Mesenchymal stem cell (in vitro differentiated cells and primary cell): ENCODE data around the gene SLC17A3.
A peak's percentile ranks its signal among the peaks of the same experiment; 100 is the strongest.

ENCODE experiments used
- DNase-seq: peaks from one replicate; pipeline ENCODE4 v3.0.0-alpha.2; 2013
- H2AFZ ChIP-seq: one replicate; pipeline ENCODE4 v1.6.1; 2013; ENCODE audit warnings: low read depth, mild to moderate bottlenecking, control low read depth, inconsistent platforms, low read length, moderate library complexity
- H2AK5ac ChIP-seq: 2 replicates; pipeline ENCODE4 v1.6.1; 2013; ENCODE audit warnings: low read length, moderate library complexity, mild to moderate bottlenecking, inconsistent platforms; ENCODE audit not compliant: severe bottlenecking
- H2BK120ac ChIP-seq: one replicate; pipeline ENCODE4 v1.6.1; 2013; ENCODE audit warnings: low read depth, mild to moderate bottlenecking, inconsistent platforms, low read length, moderate library complexity
- H2BK12ac ChIP-seq, 2 experiments: one replicate each; pipeline ENCODE4 v1.6.1; 2013; ENCODE audit warnings: inconsistent platforms in 2 of 2, low read length in 2 of 2, mild to moderate bottlenecking in 2 of 2, moderate library complexity in 2 of 2, control low read depth in 1 of 2
- H2BK15ac ChIP-seq: one replicate; pipeline ENCODE4 v1.6.1; 2013; ENCODE audit warnings: mild to moderate bottlenecking, low read depth, inconsistent platforms; ENCODE audit not compliant: poor library complexity, severe bottlenecking
- H2BK5ac ChIP-seq: 2 replicates; pipeline ENCODE4 v1.6.1; 2013; ENCODE audit warnings: low read depth, mild to moderate bottlenecking, low read length, control low read depth, inconsistent platforms; ENCODE audit not compliant: poor library complexity, severe bottlenecking
- H3K14ac ChIP-seq, 2 experiments: one replicate each; pipeline ENCODE4 v1.6.1; 2013; ENCODE audit warnings: inconsistent platforms in 2 of 2, low read length in 2 of 2, control low read depth in 1 of 2, mild to moderate bottlenecking in 1 of 2, moderate library complexity in 1 of 2
- H3K18ac ChIP-seq, 2 experiments: one replicate each; pipeline ENCODE4 v1.6.1; 2013; ENCODE audit warnings: inconsistent platforms in 2 of 2, low read length in 2 of 2, control low read depth in 1 of 2, low read depth in 1 of 2, mild to moderate bottlenecking in 1 of 2
- H3K23ac ChIP-seq, 2 experiments: one replicate each; pipeline ENCODE4 v1.6.1; 2013; ENCODE audit warnings: inconsistent platforms in 2 of 2, low read length in 2 of 2, mild to moderate bottlenecking in 2 of 2, moderate library complexity in 2 of 2, control low read depth in 1 of 2
- H3K27ac ChIP-seq: 2 replicates; pipeline ENCODE4 v1.5.1; 2013; ENCODE audit warnings: mild to moderate bottlenecking, moderate library complexity, low read length, control low read depth, inconsistent platforms; ENCODE audit not compliant: poor library complexity, severe bottlenecking
- H3K27me3 ChIP-seq, 2 experiments: 2 replicates each; pipeline versions ENCODE4 v1.6.1 to v1.7.0; 2013; ENCODE audit warnings: low read length in 2 of 2, mild to moderate bottlenecking in 2 of 2, moderate library complexity in 2 of 2, control low read depth in 1 of 2, inconsistent platforms in 1 of 2; ENCODE audit not compliant: control insufficient read depth in 1 of 2, insufficient read depth in 1 of 2
- H3K36me3 ChIP-seq, 2 experiments: 2 replicates each; pipeline versions ENCODE4 v1.6.1 to v1.7.0; 2013; ENCODE audit warnings: low read length in 2 of 2, control low read depth in 1 of 2, inconsistent platforms in 1 of 2, low read depth in 1 of 2, mild to moderate bottlenecking in 1 of 2; ENCODE audit not compliant: insufficient read depth in 2 of 2, control insufficient read depth in 1 of 2
- H3K4ac ChIP-seq, 2 experiments: one replicate each; pipeline ENCODE4 v1.6.1; 2013; ENCODE audit warnings: inconsistent platforms in 2 of 2, low read length in 2 of 2, mild to moderate bottlenecking in 2 of 2, moderate library complexity in 2 of 2, control low read depth in 1 of 2, low read depth in 1 of 2
- H3K4me1 ChIP-seq: 2 replicates; pipeline ENCODE4 v1.6.1; 2013; ENCODE audit warnings: low read depth, low read length, control low read depth; ENCODE audit not compliant: control insufficient read depth, insufficient read depth
- H3K4me2 ChIP-seq: 2 replicates; pipeline ENCODE4 v1.6.1; 2013; ENCODE audit warnings: low read length, mild to moderate bottlenecking, inconsistent platforms; ENCODE audit not compliant: poor library complexity, severe bottlenecking
- H3K4me3 ChIP-seq, 2 experiments: 2 replicates each; pipeline versions ENCODE4 v1.5.1 to v1.7.0; 2013; ENCODE audit warnings: low read length in 2 of 2, mild to moderate bottlenecking in 2 of 2, control low read depth in 1 of 2, low read depth in 1 of 2; ENCODE audit not compliant: insufficient read depth in 1 of 2
- H3K79me1 ChIP-seq: replicated peaks from 2 replicates; pipeline ENCODE4 v1.6.1; 2013; ENCODE audit warnings: mild to moderate bottlenecking, control low read depth, low read length, inconsistent platforms; ENCODE audit not compliant: poor library complexity, severe bottlenecking
- H3K9ac ChIP-seq: 2 replicates; pipeline ENCODE4 v1.7.0; 2013; ENCODE audit warnings: mild to moderate bottlenecking, low read length, moderate library complexity
- H3K9me3 ChIP-seq: 2 replicates; pipeline ENCODE4 v1.7.0; 2013; ENCODE audit warnings: mild to moderate bottlenecking, low read length; ENCODE audit not compliant: control insufficient read depth
- H4K8ac ChIP-seq: one replicate; pipeline ENCODE4 v1.6.1; 2013; ENCODE audit warnings: inconsistent platforms, mild to moderate bottlenecking, low read length, moderate library complexity
- H4K91ac ChIP-seq: one replicate; pipeline ENCODE4 v1.6.1; 2013; ENCODE audit warnings: mild to moderate bottlenecking, low read length, inconsistent platforms
- WGBS: methylation state at CpG from one replicate; pipeline ENCODE4 v1.1.7; 2013; ENCODE audit warnings: mixed read lengths; 5-methylcytosine and 5-hydroxymethylcytosine counted together

The SLC17A3 gene

GRCh38 chr6:25896252-25896651, 22.2 kb upstream of the SLC17A3 start:
- Histone ChIP-seq H3K36me3 (no peaks in the 10 kb centered on the region), H2AK5ac (peak overlapping the region; percentile 73), H4K91ac (no peak overlapping the region), H3K14ac (no peak overlapping the region), H2BK120ac (no peak overlapping the region), H3K27ac (no peak overlapping the region), H2BK5ac (no peak overlapping the region), H3K9ac (no peak overlapping the region), H3K23ac (no peak overlapping the region), H4K8ac (no peak overlapping the region), H3K27me3 (no peaks in the 10 kb centered on the region), H2BK12ac (no peak overlapping the region), H3K4ac (no peak overlapping the region), H3K9me3 (no peaks in the 10 kb centered on the region), H2BK15ac (no peak overlapping the region), H3K18ac (no peak overlapping the region), H3K4me1 (peaks cover 7% of the 10 kb centered on the region), H2AFZ (no peak overlapping the region), H3K4me3 (no peak overlapping the region), H3K79me1 (no peaks in the 10 kb centered on the region), H3K4me2 (no peak overlapping the region)
- WGBS: 96% methylated on average over 3 of the region's 3 CpGs
- no peak for DNase-seq

- Histone ChIP-seq H4K8ac (no peak overlapping the region), H3K4me3 (no peak overlapping the region), H3K14ac (no peak overlapping the region), H3K27me3 (no peaks in the 10 kb centered on the region), H2AK5ac (no peak overlapping the region), H3K4me1 (peaks cover 7% of the 10 kb centered on the region), H3K18ac (no peak overlapping the region), H2BK5ac (no peak overlapping the region), H3K79me1 (no peaks in the 10 kb centered on the region), H3K4me2 (no peak overlapping the region), H2BK15ac (no peak overlapping the region), H3K36me3 (no peaks in the 10 kb centered on the region), H2BK120ac (no peak overlapping the region), H2AFZ (no peak overlapping the region), H3K9me3 (no peaks in the 10 kb centered on the region), H3K23ac (no peak overlapping the region), H4K91ac (no peak overlapping the region), H3K9ac (no peak overlapping the region), H2BK12ac (no peak overlapping the region), H3K4ac (no peak overlapping the region), H3K27ac (no peak overlapping the region)
- DNase-seq: no peak
- no CpG with 5 or more reads among the region's 1 CpG for WGBS
Observed at GRCh38 chr6:25895771-25896170, 21.7 kb upstream of the SLC17A3 start.

- Histone ChIP-seq H3K23ac (no peak overlapping the region), H2BK120ac (no peak overlapping the region), H2BK12ac (no peak overlapping the region), H3K4me3 (no peak overlapping the region), H3K27ac (no peak overlapping the region), H2BK5ac (no peak overlapping the region), H3K4me1 (peaks cover 7% of the 10 kb centered on the region), H3K9me3 (no peaks in the 10 kb centered on the region), H3K4me2 (no peak overlapping the region), H3K36me3 (no peaks in the 10 kb centered on the region), H2AFZ (no peak overlapping the region), H3K27me3 (no peaks in the 10 kb centered on the region), H4K91ac (no peak overlapping the region), H3K9ac (no peak overlapping the region), H4K8ac (no peak overlapping the region), H2BK15ac (no peak overlapping the region), H3K79me1 (no peaks in the 10 kb centered on the region), H3K4ac (no peak overlapping the region), H3K14ac (no peak overlapping the region), H2AK5ac (no peak overlapping the region), H3K18ac (no peak overlapping the region)
- no peak for DNase-seq
- 92% methylated on average over 5 of the region's 6 CpGs for WGBS
Observed at GRCh38 chr6:25893778-25894177, 19.7 kb upstream of the SLC17A3 start.

GRCh38 chr6:25892877-25893276, 18.8 kb upstream of the SLC17A3 start:
- H2BK15ac ChIP-seq: no peak overlapping the region
- no peaks in the 10 kb centered on the region for H3K27me3 ChIP-seq
- H3K18ac ChIP-seq: no peak overlapping the region
- no peak overlapping the region for H4K8ac ChIP-seq
- no peak overlapping the region for H2BK120ac ChIP-seq
- no peak overlapping the region for H4K91ac ChIP-seq
- no peak overlapping the region for H3K4ac ChIP-seq
- no peak for DNase-seq
- H3K27ac ChIP-seq: no peak overlapping the region
- H3K4me3 ChIP-seq: no peak overlapping the region
- H3K9me3 ChIP-seq: no peaks in the 10 kb centered on the region
- H2BK5ac ChIP-seq: no peak overlapping the region
- no peak overlapping the region for H2AK5ac ChIP-seq
- peaks cover 1% of the 10 kb centered on the region for H3K4me1 ChIP-seq
- no peak overlapping the region for H2BK12ac ChIP-seq
- H2AFZ ChIP-seq: no peak overlapping the region
- no peaks in the 10 kb centered on the region for H3K79me1 ChIP-seq
- H3K9ac ChIP-seq: no peak overlapping the region
- no peak overlapping the region for H3K4me2 ChIP-seq
- H3K23ac ChIP-seq: no peak overlapping the region
- H3K36me3 ChIP-seq: no peaks in the 10 kb centered on the region
- H3K14ac ChIP-seq: no peak overlapping the region
